Measurements from ENCODE around the gene HGFAC. TPM values are rescaled to one million over a fixed set of nuclear protein-coding genes. Genes with fewer than 3 reads are reported as not detected.
A peak's percentile ranks its signal among the peaks of the same experiment; 100 is the strongest.

Gene HGFAC
- total and polyA plus RNA-seq, 2 experiments from 2014 or later = 0.87 to 1.7 TPM

DNA sequence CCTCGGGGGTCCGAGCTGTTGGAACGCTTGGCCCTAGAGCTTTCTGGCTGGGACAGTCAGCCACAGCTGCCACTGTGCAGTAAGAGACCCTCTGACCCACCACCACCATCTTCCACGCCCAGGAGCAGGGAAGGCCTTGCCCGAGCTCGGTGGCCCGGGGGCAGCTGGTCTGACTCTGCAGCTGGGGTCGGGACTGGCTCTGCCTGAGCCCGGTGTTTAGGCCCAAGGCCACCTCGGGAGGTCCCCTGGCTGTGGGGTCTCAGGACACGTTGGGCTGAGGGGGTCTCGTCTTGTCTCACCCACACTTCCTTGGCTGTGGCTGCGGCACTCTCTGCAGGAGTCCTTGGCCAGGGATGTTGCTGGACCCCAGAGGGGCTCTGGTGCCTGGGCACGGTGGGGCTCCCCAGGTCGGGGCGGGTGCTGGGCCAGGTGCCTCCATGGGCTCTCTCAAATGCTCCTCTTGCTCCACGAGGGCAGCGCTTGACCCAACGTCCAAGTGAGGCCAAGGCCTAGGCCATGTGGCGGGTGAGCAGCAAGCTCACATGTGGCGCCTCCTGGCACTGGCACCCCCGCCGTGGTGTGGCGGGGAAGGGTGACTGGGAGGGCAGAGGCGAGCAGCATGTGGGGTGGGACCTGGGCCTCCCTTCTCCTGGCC is 44.2 kb downstream of the HGFAC start:
- Histone ChIP-seq H3K27me3 (peaks cover 6% of the 10 kb centered on the region), H3K4me2 (peak overlapping the region; percentile 44), H3K4me3 (no peak overlapping the region), H3K27ac (no peak overlapping the region), H3K4me1 (ENCODE audit: insufficient read depth) (peaks cover 13% of the 10 kb centered on the region), H4K20me1 (ENCODE audit: insufficient read depth, poor library complexity, severe bottlenecking) (no peaks in the 10 kb centered on the region), H2AFZ (no peak overlapping the region), H3K36me3 (replicated peaks; ENCODE audit: insufficient read depth, low read depth) (no peaks in the 10 kb centered on the region), H3K79me2 (no peaks in the 10 kb centered on the region), H3K9me2 (replicated peaks; ENCODE audit: insufficient read depth) (no peaks in the 10 kb centered on the region), H3K9me3 (ENCODE audit: low read depth) (no peaks in the 10 kb centered on the region)
- DNase-seq (ENCODE audit: low spot score) = no peak
- no peak for TF ChIP-seq EZH2phosphoT487 (IDR thresholded peaks at IDR 0.05; ENCODE audit: low read depth, severe bottlenecking, unreplicated experiment)
- TF ChIP-seq EZH2 (IDR thresholded peaks at IDR 0.05; ENCODE audit: borderline replicate concordance) = no peak
- TF ChIP-seq, protein P1, sequence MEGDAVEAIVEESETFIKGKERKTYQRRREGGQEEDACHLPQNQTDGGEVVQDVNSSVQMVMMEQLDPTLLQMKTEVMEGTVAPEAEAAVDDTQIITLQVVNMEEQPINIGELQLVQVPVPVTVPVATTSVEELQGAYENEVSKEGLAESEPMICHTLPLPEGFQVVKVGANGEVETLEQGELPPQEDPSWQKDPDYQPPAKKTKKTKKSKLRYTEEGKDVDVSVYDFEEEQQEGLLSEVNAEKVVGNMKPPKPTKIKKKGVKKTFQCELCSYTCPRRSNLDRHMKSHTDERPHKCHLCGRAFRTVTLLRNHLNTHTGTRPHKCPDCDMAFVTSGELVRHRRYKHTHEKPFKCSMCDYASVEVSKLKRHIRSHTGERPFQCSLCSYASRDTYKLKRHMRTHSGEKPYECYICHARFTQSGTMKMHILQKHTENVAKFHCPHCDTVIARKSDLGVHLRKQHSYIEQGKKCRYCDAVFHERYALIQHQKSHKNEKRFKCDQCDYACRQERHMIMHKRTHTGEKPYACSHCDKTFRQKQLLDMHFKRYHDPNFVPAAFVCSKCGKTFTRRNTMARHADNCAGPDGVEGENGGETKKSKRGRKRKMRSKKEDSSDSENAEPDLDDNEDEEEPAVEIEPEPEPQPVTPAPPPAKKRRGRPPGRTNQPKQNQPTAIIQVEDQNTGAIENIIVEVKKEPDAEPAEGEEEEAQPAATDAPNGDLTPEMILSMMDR (IDR thresholded peaks at IDR 0.05; ENCODE audit: poor library complexity) = no peak
- WGBS (ENCODE audit: low lambda C conversion rate, missing lambda C conversion rate) = 74% methylated on average over 25 of the region's 25 CpGs

DNA sequence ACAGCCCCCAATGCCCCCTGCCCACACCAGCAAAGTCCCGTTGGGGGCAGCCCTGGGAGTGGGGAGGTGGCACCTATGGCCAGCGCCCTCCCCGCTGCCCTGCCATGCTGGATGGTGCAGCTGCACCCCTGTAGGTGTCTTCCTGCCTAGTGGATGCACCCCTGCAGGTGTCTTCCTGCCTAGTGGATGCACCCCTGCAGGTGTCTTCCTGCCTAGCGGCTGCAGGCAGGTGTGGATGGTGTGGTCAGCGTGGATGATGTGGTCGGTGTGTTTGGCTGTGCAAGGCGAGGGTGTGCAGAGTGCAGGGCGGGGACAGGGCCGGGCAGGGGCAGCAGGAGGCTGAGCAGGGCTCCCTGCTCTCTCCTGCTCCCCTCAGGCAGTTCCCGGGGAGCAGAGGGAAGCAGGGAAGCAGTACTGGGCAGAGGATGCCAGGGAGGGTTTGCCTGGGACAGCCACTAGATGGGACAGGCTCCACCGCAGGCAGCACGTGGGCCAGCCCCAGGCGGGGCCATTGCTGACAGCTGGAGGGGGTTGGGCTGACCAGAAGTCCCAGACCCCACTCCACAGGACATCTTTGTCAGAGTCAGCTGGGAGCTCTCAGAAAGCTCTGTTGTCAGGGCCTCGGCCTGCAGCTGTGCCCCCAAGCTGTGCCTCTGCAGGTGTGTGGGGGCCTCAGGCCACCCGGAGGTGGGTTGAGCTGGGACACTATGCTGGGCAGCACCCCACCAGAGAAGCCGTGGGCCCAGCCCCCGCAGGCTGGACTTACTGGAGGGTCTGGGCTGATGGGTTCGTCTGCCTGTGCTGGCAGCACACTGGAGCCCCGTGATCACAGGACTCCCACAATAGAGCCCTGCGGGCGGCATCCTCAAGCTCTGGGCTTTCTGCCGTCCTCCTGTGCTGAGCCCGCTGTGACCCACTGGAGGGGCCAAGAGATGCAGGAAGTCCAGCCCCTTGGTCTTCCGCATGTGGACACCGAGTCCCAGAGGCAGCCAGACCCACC is 45.1 kb downstream of the HGFAC start:
- no peak for DNase-seq (ENCODE audit: low spot score)
- H3K27ac ChIP-seq = no peak overlapping the region
- no peaks in the 10 kb centered on the region for H3K79me2 ChIP-seq
- no peaks in the 10 kb centered on the region for H4K20me1 ChIP-seq (ENCODE audit: insufficient read depth, poor library complexity, severe bottlenecking)
- H3K4me2 ChIP-seq = no peak overlapping the region
- WGBS (ENCODE audit: low lambda C conversion rate, missing lambda C conversion rate) = 78% methylated on average over 25 of the region's 25 CpGs
- H3K4me1 ChIP-seq (ENCODE audit: insufficient read depth) = peaks cover 13% of the 10 kb centered on the region
- TF ChIP-seq, protein P1 (IDR thresholded peaks at IDR 0.05; ENCODE audit: poor library complexity) = no peak
- TF ChIP-seq EZH2phosphoT487 (IDR thresholded peaks at IDR 0.05; ENCODE audit: low read depth, severe bottlenecking, unreplicated experiment) (no peak), EZH2 (IDR thresholded peaks at IDR 0.05; ENCODE audit: borderline replicate concordance) (no peak)
- H3K36me3 ChIP-seq (replicated peaks; ENCODE audit: insufficient read depth, low read depth) = no peaks in the 10 kb centered on the region
- no peaks in the 10 kb centered on the region for H3K9me2 ChIP-seq (replicated peaks; ENCODE audit: insufficient read depth)
- H3K4me3 ChIP-seq = no peak overlapping the region
- no peak overlapping the region for H2AFZ ChIP-seq
- peaks cover 13% of the 10 kb centered on the region for H3K27me3 ChIP-seq
- H3K9me3 ChIP-seq (ENCODE audit: low read depth) = no peaks in the 10 kb centered on the region

DNA sequence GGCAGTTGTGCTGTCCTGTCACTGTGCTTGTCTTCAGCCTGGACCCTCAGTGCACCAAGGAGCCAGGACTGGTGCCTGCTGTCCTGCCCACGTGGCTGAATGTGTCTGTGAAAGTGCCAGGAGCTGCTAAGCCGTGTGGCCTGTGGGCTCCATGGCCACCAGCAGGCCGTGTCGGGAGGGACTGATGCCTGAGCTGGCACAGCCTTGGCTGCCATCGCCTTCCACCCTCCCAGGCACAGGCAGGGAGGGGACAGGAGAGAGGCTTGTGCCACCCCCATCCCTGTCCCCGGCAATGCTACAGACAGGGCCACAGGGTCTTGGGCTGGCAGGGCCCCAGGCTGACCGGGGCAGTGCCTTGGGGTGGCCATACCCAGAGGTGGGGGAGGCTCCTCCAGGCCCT is 46.1 kb downstream of the HGFAC start:
- Histone ChIP-seq H3K9me3 (ENCODE audit: low read depth) (no peaks in the 10 kb centered on the region), H3K27me3 (peaks cover 22% of the 10 kb centered on the region), H3K4me2 (no peak overlapping the region), H3K4me3 (no peak overlapping the region), H3K9me2 (replicated peaks; ENCODE audit: insufficient read depth) (no peaks in the 10 kb centered on the region), H3K4me1 (ENCODE audit: insufficient read depth) (peaks cover 13% of the 10 kb centered on the region), H2AFZ (no peak overlapping the region), H3K36me3 (replicated peaks; ENCODE audit: insufficient read depth, low read depth) (no peaks in the 10 kb centered on the region), H4K20me1 (ENCODE audit: insufficient read depth, poor library complexity, severe bottlenecking) (no peaks in the 10 kb centered on the region), H3K79me2 (no peaks in the 10 kb centered on the region), H3K27ac (no peak overlapping the region)
- TF ChIP-seq EZH2phosphoT487 (IDR thresholded peaks at IDR 0.05; ENCODE audit: low read depth, severe bottlenecking, unreplicated experiment) (no peak), EZH2 (IDR thresholded peaks at IDR 0.05; ENCODE audit: borderline replicate concordance) (no peak)
- TF ChIP-seq, protein P1 (IDR thresholded peaks at IDR 0.05; ENCODE audit: poor library complexity) = no peak
- WGBS (ENCODE audit: low lambda C conversion rate, missing lambda C conversion rate) = 91% methylated on average over 7 of the region's 7 CpGs
- DNase-seq (ENCODE audit: low spot score) = no peak

All from hepatocyte (in vitro differentiated cells).